Glutamatergic neuron (in vitro differentiated cells): ENCODE results near the gene PHLPP1. TPM values are rescaled to one million over a fixed set of nuclear protein-coding genes. Genes with fewer than 3 reads are reported as not detected.

Experiments used
- DNase-seq: peaks from one replicate; pipeline ENCODE4 v3.0.0; 2022
- H3K27ac Mint-ChIP-seq: one replicate; pipeline ENCODE4 v1.8.0; 2020; ENCODE audit warnings: mild to moderate bottlenecking, mixed read lengths, inconsistent platforms; ENCODE audit not compliant: unreplicated experiment
- H3K27me3 Mint-ChIP-seq: one replicate; pipeline ENCODE4 v1.8.0; 2020; ENCODE audit warnings: mild to moderate bottlenecking, moderate library complexity, mixed read lengths, inconsistent platforms; ENCODE audit not compliant: unreplicated experiment
- H3K36me3 Mint-ChIP-seq: one replicate; pipeline ENCODE4 v1.8.0; 2020; ENCODE audit warnings: mild to moderate bottlenecking, mixed read lengths, inconsistent platforms; ENCODE audit not compliant: unreplicated experiment
- H3K4me1 Mint-ChIP-seq: one replicate; pipeline ENCODE4 v1.8.0; 2020; ENCODE audit warnings: mild to moderate bottlenecking, low read depth, mixed read lengths, inconsistent platforms; ENCODE audit not compliant: unreplicated experiment
- H3K4me3 Mint-ChIP-seq: one replicate; pipeline ENCODE4 v1.8.0; 2020; ENCODE audit warnings: mild to moderate bottlenecking, mixed read lengths, inconsistent platforms; ENCODE audit not compliant: unreplicated experiment
- H3K9me3 Mint-ChIP-seq: one replicate; pipeline ENCODE4 v1.8.0; 2020; ENCODE audit warnings: mild to moderate bottlenecking, moderate library complexity, mixed read lengths, inconsistent platforms; ENCODE audit not compliant: unreplicated experiment
- CTCF ChIP-seq: fragments of 200-600 bp; sonication (generic); IDR thresholded peaks from one replicate; pipeline ENCODE4 v1.5.0; 2021; ENCODE audit not compliant: partially characterized antibody, unreplicated experiment
- total RNA-seq: library from RNA; stranded (reverse); fragmentation: NEBNext Ultra II Directional; extraction: Animal tissue kit (Norgen Biotek cat#: 25700); gene quantifications from one replicate; pipeline ENCODE4 v1.2.1, GENCODE V29; 2021; ENCODE audit not compliant: unreplicated experiment

PHLPP1 gene
- total RNA-seq, 1 donor from 2014 or later, result 14.0 TPM

GRCh38 chr18:62833494-62833893 is 118.2 kb downstream of the PHLPP1 start:
- Mint-ChIP-seq H3K9me3 (peaks cover 2% of the 10 kb centered on the region), H3K4me3 (no peak overlapping the region), H3K36me3 (no peaks in the 10 kb centered on the region), H3K4me1 (peaks cover 3% of the 10 kb centered on the region), H3K27me3 (no peaks in the 10 kb centered on the region), H3K27ac (no peak overlapping the region)
- no peak for TF ChIP-seq CTCF
- DNase-seq, result no peak

GRCh38 chr18:62834715-62835114 is 119.4 kb downstream of the PHLPP1 start:
- Mint-ChIP-seq H3K4me1 (peaks cover 3% of the 10 kb centered on the region), H3K4me3 (no peak overlapping the region), H3K9me3 (peaks cover 2% of the 10 kb centered on the region), H3K27me3 (no peaks in the 10 kb centered on the region), H3K36me3 (no peaks in the 10 kb centered on the region), H3K27ac (no peak overlapping the region)
- no peak for DNase-seq
- TF ChIP-seq CTCF, result no peak

GRCh38 chr18:62837011-62837410 is 121.7 kb downstream of the PHLPP1 start:
- no peak overlapping the region for H3K27ac Mint-ChIP-seq
- no peaks in the 10 kb centered on the region for H3K27me3 Mint-ChIP-seq
- peaks cover 2% of the 10 kb centered on the region for H3K9me3 Mint-ChIP-seq
- H3K36me3 Mint-ChIP-seq, result no peaks in the 10 kb centered on the region
- H3K4me1 Mint-ChIP-seq, result peaks cover 3% of the 10 kb centered on the region
- no peak for DNase-seq
- H3K4me3 Mint-ChIP-seq, result no peak overlapping the region
- TF ChIP-seq CTCF, result no peak

- TF ChIP-seq CTCF, result no peak
- Mint-ChIP-seq H3K4me1 (peaks cover 3% of the 10 kb centered on the region), H3K27ac (no peak overlapping the region), H3K4me3 (no peak overlapping the region), H3K9me3 (peaks cover 2% of the 10 kb centered on the region), H3K27me3 (no peaks in the 10 kb centered on the region), H3K36me3 (no peaks in the 10 kb centered on the region)
- DNase-seq, result no peak
These were observed 123.2 kb downstream of the PHLPP1 start for GRCh38 chr18:62838475-62839098.

GRCh38 chr18:62839874-62840713 is 124.8 kb downstream of the PHLPP1 start:
- TF ChIP-seq CTCF, result no peak
- H3K27ac Mint-ChIP-seq, result no peak overlapping the region
- H3K4me1 Mint-ChIP-seq, result no peaks in the 10 kb centered on the region
- no peaks in the 10 kb centered on the region for H3K27me3 Mint-ChIP-seq
- H3K9me3 Mint-ChIP-seq, result peaks cover 2% of the 10 kb centered on the region
- DNase-seq, result no peak
- H3K4me3 Mint-ChIP-seq, result no peak overlapping the region
- H3K36me3 Mint-ChIP-seq, result no peaks in the 10 kb centered on the region
